GM13976 (cell line): Measurements from ENCODE around the gene CPVL.

ENCODE experiments used
- DNase-seq: peaks from one replicate; pipeline ENCODE4 v3.0.0; 2012; ENCODE audit warnings: low spot score
- in situ Hi-C: fragments of 300-500 bp; cut with MboI; formaldehyde crosslinking; loops from one replicate; pipeline ENCODE4 v1.12.0; 2022; ENCODE audit warnings: low sequenced_read_pairs, mixed read lengths, inconsistent platforms; ENCODE audit not compliant: unreplicated experiment
- TF ChIP-seq, protein P1 (sequence below): IDR thresholded peaks from 2 replicates; pipeline ENCODE4 v1.5.1; 2012; ENCODE audit warnings: borderline replicate concordance, mild to moderate bottlenecking; ENCODE audit not compliant: insufficient read depth; ENCODE audit errors: extremely low read depth, missing control alignments, control extremely low read depth

Gene CPVL

DNA sequence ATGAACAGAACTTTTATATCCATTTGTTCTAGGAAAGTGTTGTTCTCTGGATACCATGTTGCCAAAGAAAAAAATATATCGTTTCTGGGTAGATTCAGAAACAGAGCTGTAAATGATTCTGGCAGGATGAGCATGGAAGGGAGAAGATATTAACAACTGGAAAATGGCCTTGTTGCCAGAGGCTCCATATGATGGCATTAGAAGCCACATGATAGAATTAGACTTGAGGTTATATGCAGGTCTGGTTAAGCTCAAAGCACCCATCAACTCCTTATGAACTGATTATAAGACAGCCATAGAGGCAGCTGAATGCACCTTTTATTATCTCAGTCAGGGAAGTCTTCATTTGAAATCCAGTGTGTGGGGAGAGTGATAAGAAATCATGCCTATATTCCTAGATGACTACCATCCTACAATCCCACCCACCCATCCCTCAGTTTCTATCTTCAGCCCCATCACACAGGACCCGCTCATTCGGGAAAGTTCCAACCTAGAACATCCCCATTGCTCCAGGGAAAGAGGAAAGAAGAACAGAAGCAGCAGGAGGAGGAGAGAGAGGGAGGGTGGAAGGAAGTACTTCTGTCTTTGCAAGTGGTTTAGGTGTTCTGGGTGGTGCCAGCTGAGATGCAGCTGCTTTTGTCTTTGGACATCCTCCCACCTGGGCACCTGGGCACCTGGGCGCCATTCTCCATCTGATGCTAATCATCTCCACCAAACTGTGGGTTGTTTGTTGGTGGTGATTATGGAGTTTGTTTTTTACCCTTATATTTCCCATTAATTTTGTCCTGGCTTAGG lies 162.7 kb downstream of the CPVL start:
- in situ Hi-C loops: no loop called here
- no peak for DNase-seq
- TF ChIP-seq, protein P1, sequence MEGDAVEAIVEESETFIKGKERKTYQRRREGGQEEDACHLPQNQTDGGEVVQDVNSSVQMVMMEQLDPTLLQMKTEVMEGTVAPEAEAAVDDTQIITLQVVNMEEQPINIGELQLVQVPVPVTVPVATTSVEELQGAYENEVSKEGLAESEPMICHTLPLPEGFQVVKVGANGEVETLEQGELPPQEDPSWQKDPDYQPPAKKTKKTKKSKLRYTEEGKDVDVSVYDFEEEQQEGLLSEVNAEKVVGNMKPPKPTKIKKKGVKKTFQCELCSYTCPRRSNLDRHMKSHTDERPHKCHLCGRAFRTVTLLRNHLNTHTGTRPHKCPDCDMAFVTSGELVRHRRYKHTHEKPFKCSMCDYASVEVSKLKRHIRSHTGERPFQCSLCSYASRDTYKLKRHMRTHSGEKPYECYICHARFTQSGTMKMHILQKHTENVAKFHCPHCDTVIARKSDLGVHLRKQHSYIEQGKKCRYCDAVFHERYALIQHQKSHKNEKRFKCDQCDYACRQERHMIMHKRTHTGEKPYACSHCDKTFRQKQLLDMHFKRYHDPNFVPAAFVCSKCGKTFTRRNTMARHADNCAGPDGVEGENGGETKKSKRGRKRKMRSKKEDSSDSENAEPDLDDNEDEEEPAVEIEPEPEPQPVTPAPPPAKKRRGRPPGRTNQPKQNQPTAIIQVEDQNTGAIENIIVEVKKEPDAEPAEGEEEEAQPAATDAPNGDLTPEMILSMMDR: no peak

DNA sequence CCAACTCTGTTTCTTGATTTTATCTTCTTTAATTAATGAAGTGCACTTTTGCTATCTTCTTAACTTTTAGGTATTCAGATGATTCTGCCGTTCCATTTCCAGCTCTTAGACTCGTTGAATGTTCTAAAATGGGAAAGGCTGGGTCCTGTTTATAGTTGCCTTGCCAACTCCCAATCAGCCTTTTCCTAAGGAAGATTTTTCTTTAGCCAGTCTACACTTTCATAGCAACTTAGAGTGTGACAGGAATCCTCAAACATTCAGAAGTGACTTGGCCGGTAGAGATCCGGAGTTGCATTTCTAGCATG lies 165.2 kb downstream of the CPVL start:
- DNase-seq: no peak
- in situ Hi-C loops: no loop called here
- TF ChIP-seq, protein P1: no peak

DNA sequence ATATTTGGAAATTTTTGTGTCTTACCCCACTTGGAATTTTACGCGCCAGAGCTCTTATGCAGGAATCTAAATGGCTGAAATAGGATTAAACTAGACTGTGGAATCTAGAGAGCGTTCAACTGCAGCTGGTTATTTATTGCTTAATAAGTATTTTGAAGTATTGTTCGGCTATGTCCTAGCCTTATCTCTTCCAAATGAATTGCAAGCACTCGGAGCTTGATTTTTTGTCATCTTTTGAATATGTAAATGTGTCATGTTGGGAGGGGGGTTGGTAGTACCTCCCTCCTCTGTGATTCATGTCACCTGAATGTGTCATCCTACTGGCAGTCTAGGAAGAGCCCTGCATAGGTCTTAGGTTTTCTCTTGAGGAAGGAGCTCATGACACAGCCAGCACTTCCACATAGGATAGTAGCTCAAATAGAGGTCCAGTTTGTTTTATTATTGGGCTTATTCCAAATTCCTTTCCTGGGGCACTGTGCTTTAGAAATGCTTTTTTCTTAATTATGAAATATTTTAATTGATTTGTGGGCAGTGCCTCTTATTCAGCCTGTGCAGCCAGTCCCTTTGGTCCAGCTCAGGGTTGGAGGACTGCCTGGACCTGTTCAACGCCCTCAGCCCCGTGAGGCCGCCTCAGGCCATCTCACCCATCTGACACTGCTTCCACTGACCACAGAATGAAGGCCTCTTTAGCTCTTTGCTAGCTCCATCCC lies 165.7 kb downstream of the CPVL start:
- DNase-seq: no peak
- in situ Hi-C loops: no loop called here
- TF ChIP-seq, protein P1: no peak

DNA sequence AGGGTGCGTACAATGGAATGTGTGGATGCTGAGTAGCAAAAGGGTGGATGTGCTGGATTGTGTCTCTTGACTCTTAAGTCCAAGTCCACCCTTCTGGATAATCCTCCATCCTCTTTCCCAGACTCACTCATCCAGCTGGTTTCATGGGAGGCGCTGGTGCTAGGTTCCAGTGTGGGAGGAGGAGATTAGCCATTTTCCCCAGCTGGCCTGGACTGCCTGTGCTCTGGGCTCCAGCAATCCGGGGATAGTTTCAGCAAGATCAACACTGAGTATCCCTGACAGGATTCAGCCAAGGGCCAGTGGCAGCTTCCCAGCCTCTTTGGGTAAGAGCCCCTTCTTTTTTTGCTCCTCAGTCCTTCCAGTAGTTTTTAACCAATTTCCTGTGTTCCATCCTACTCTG lies 166.6 kb downstream of the CPVL start:
- in situ Hi-C loops: no loop called here
- DNase-seq: no peak
- TF ChIP-seq, protein P1: no peak

DNA sequence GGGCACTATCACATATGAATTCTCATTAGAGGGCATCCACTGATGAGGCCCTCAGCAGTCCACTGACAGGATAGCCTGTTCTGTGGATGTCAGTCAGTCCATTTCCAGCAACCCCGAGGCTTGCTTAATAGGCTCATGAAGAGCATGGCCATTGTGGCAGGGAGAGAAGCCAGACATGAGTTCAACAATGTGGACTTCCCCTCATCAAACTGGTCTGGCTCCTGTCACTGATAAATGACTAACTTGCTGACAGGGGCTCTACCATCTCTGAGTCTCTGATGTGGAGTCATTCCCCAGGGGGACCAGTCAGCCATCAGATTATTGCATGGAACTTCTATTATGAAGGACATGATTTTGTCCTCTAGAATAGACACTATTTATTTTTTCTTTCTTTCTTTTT lies 168.5 kb downstream of the CPVL start:
- no peak for DNase-seq
- in situ Hi-C loops: no loop called here
- TF ChIP-seq, protein P1: no peak

DNA sequence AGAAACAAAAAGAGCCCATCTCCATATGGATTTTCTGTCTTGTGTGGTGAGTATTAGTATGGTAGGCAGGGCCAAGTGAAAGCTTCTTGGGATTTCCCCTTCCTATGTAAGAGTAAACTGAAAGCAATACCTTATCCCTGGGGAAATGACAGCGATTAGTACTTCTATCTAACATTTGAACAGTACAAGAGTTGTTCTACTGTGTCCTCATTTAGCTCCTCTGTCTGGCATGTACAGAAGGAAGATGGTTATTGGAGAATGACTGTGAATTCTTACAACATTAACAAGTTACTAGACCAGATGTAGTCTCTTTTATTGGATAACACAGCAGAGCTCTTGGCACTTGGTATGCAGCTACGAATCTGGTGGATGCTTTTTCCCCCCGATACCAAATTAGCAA lies 170.3 kb downstream of the CPVL start:
- in situ Hi-C loops: no loop called here
- TF ChIP-seq, protein P1: no peak
- DNase-seq: no peak
